IMR-90 (cell line): ENCODE measurements around the gene IL17F.

Experiments
- BHLHE40 ChIP-seq: fragments of 150-350 bp; IDR thresholded peaks from 2 replicates; pipeline ENCODE4 v1.6.1; 2016; ENCODE audit warnings: mild to moderate bottlenecking, low read depth, low read length
- CEBPB ChIP-seq: IDR thresholded peaks from 2 replicates; pipeline ENCODE4 v1.6.1; 2012; ENCODE audit warnings: low read depth, low read length, improper control_type of control experiment
- FOS ChIP-seq: fragments of 150-350 bp; IDR thresholded peaks from 2 replicates; pipeline ENCODE4 v1.6.1; 2016; ENCODE audit warnings: low read depth, low read length
- MAFK ChIP-seq: IDR thresholded peaks from 2 replicates; pipeline ENCODE4 v1.6.1; 2012; ENCODE audit warnings: low read depth, low read length, improper control_type of control experiment
- MXI1 ChIP-seq: IDR thresholded peaks from 2 replicates; pipeline ENCODE4 v1.6.1; 2012; ENCODE audit warnings: low read depth, mild to moderate bottlenecking, low read length, moderate library complexity, borderline replicate concordance
- NFE2L2 ChIP-seq: fragments of 150-350 bp; IDR thresholded peaks from 2 replicates; pipeline ENCODE4 v1.6.1; 2016; ENCODE audit warnings: low read depth, mild to moderate bottlenecking, low read length
- POLR2A ChIP-seq: IDR thresholded peaks from 2 replicates; pipeline ENCODE4 v1.6.1; 2012; ENCODE audit warnings: mild to moderate bottlenecking, low read depth, low read length
- RAD21 ChIP-seq: IDR thresholded peaks from 2 replicates; pipeline ENCODE4 v1.6.1; 2012; ENCODE audit warnings: low read length, improper control_type of control experiment
- RCOR1 ChIP-seq: IDR thresholded peaks from 2 replicates; pipeline ENCODE4 v1.6.1; 2012; ENCODE audit warnings: mild to moderate bottlenecking, low read length, improper control_type of control experiment; ENCODE audit not compliant: insufficient replicate concordance
- RFX5 ChIP-seq: IDR thresholded peaks from 2 replicates; pipeline ENCODE4 v1.8.0; 2012; ENCODE audit warnings: low read depth, mild to moderate bottlenecking, low read length, moderate library complexity
- SMC3 ChIP-seq: fragments of 150-350 bp; IDR thresholded peaks from 2 replicates; pipeline ENCODE4 v1.6.1; 2016; ENCODE audit warnings: low read depth, mild to moderate bottlenecking, antibody characterized with exemption, low read length, moderate library complexity
- TF ChIP-seq, protein P1 (sequence below): conservative IDR thresholded peaks from 2 replicates; pipeline ENCODE4 v1.5.1; 2012; ENCODE audit warnings: mild to moderate bottlenecking, low read depth, low read length, improper control_type of control experiment
- TF ChIP-seq, protein P2 (sequence below): fragments of 150-350 bp; IDR thresholded peaks from 2 replicates; pipeline ENCODE4 v1.6.1; 2017; ENCODE audit warnings: mild to moderate bottlenecking, antibody characterized with exemption, low read length, low read depth
- TF ChIP-seq, protein P3 (sequence below): fragments of 150-350 bp; IDR thresholded peaks from 2 replicates; pipeline ENCODE4 v1.6.1; 2016; ENCODE audit warnings: low read depth, mild to moderate bottlenecking, low read length, moderate library complexity, borderline replicate concordance

GRCh38 chr6:52245425-52245824 lies 1.1 kb upstream of the IL17F start:
- TF ChIP-seq, protein P1, sequence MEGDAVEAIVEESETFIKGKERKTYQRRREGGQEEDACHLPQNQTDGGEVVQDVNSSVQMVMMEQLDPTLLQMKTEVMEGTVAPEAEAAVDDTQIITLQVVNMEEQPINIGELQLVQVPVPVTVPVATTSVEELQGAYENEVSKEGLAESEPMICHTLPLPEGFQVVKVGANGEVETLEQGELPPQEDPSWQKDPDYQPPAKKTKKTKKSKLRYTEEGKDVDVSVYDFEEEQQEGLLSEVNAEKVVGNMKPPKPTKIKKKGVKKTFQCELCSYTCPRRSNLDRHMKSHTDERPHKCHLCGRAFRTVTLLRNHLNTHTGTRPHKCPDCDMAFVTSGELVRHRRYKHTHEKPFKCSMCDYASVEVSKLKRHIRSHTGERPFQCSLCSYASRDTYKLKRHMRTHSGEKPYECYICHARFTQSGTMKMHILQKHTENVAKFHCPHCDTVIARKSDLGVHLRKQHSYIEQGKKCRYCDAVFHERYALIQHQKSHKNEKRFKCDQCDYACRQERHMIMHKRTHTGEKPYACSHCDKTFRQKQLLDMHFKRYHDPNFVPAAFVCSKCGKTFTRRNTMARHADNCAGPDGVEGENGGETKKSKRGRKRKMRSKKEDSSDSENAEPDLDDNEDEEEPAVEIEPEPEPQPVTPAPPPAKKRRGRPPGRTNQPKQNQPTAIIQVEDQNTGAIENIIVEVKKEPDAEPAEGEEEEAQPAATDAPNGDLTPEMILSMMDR, result no peak
- TF ChIP-seq POLR2A (no peak), RAD21 (no peak), NFE2L2 (no peak), CEBPB (no peak), FOS (no peak), BHLHE40 (no peak), SMC3 (no peak), RFX5 (no peak), MXI1 (no peak), MAFK (no peak), RCOR1 (no peak)
- TF ChIP-seq, protein P2, sequence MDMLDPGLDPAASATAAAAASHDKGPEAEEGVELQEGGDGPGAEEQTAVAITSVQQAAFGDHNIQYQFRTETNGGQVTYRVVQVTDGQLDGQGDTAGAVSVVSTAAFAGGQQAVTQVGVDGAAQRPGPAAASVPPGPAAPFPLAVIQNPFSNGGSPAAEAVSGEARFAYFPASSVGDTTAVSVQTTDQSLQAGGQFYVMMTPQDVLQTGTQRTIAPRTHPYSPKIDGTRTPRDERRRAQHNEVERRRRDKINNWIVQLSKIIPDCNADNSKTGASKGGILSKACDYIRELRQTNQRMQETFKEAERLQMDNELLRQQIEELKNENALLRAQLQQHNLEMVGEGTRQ, result no peak
- TF ChIP-seq, protein P3, sequence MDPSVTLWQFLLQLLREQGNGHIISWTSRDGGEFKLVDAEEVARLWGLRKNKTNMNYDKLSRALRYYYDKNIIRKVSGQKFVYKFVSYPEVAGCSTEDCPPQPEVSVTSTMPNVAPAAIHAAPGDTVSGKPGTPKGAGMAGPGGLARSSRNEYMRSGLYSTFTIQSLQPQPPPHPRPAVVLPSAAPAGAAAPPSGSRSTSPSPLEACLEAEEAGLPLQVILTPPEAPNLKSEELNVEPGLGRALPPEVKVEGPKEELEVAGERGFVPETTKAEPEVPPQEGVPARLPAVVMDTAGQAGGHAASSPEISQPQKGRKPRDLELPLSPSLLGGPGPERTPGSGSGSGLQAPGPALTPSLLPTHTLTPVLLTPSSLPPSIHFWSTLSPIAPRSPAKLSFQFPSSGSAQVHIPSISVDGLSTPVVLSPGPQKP, result no peak
